ENCODE data around the gene WNT10A.

GRCh38 chr2:218877331-218877730 lies 3.3 kb upstream of the WNT10A start:
- TF ChIP-seq OVOL3 (tag by site-specific recombination; IDR thresholded peaks at IDR 0.05) (no peak), CTCF (tag by site-specific recombination; IDR thresholded peaks at IDR 0.05) (no peak)
